Subcutaneous adipose tissue (tissue), 4 donors: Measurements from ENCODE around the gene FGGY. TPM values are rescaled to one million over a fixed set of nuclear protein-coding genes. Genes with fewer than 3 reads are reported as not detected.

ENCODE experiments used
- total RNA-seq, 4 donors: library from RNA; depleted of rRNA; stranded (reverse); fragments of >200 nt; gene quantifications; one replicate each; pipeline ENCODE4 v1.1.0, GENCODE V29; 2016
- TF ChIP-seq, protein P1 (sequence below): fragments of 450-650 bp; IDR thresholded peaks from one replicate; pipeline ENCODE4 v1.5.1; 2016; ENCODE audit warnings: low read depth, mild to moderate bottlenecking, control low read depth, antibody characterized with exemption, moderate library complexity

FGGY gene
- total RNA-seq, 4 donors from 2014 or later = 7.8 to 19.2 (median 12.5) TPM

DNA sequence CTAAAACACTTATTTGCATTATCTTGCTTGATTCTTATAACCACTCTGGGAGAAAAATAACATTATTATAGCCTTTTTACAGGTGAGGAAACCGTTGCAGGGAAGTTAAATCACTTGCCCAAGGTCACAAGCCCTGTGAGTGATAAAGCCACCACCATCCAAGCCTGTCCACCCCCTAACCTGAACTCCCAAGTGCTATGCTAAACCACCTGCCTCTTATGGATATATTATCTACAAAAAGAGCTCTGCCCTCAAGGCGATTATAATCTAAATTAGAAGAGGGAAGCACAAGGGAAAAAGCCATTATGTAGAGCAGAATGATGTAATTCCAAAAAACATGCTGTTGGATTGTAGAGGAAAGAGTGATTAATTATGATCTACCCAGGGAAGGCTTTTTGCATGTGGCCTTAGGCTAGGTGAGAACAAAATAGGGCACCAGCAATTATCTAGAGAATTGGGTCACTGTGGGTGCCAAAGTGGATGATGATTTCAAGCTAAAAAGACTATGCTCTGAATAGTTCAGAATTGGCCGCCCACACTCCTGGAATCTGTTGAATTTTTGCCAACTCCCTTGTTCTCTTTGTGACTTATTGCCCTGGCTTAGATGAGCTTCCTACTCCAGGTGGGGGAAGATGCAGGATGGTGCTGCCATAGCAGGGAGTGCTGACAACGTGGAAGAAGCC is 205.3 kb downstream of the FGGY start:
- TF ChIP-seq, protein P1, sequence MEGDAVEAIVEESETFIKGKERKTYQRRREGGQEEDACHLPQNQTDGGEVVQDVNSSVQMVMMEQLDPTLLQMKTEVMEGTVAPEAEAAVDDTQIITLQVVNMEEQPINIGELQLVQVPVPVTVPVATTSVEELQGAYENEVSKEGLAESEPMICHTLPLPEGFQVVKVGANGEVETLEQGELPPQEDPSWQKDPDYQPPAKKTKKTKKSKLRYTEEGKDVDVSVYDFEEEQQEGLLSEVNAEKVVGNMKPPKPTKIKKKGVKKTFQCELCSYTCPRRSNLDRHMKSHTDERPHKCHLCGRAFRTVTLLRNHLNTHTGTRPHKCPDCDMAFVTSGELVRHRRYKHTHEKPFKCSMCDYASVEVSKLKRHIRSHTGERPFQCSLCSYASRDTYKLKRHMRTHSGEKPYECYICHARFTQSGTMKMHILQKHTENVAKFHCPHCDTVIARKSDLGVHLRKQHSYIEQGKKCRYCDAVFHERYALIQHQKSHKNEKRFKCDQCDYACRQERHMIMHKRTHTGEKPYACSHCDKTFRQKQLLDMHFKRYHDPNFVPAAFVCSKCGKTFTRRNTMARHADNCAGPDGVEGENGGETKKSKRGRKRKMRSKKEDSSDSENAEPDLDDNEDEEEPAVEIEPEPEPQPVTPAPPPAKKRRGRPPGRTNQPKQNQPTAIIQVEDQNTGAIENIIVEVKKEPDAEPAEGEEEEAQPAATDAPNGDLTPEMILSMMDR = no peak

GRCh38 chr1:59504276-59504675 is 207.4 kb downstream of the FGGY start:
- TF ChIP-seq, protein P1 = no peak

GRCh38 chr1:59505596-59506028 is 208.7 kb downstream of the FGGY start:
- TF ChIP-seq, protein P1 = no peak

DNA sequence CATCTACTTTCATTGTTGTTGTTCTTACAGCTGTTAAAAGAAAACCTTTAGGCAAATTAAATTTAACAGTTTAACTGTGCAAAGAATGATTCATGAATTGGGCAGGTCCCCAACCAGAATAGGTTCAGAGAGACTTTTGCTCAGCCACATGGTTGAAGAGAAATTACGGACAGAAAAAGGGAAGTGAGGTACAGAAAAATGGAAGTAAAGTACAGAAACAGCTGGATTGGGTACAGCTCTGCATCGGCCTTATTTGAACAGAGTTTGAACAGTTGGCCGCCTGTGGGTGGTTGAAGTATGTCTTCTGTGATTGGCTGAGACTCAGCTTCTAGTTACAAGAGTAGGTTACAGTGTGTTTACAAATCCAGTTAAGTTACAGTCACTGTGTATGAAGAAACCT is 210.1 kb downstream of the FGGY start:
- TF ChIP-seq, protein P1 = no peak

GRCh38 chr1:59509341-59509875 is 212.5 kb downstream of the FGGY start:
- TF ChIP-seq, protein P1 = no peak

- TF ChIP-seq, protein P1 = no peak
Measured at GRCh38 chr1:59510249-59510648, 213.4 kb downstream of the FGGY start.

DNA sequence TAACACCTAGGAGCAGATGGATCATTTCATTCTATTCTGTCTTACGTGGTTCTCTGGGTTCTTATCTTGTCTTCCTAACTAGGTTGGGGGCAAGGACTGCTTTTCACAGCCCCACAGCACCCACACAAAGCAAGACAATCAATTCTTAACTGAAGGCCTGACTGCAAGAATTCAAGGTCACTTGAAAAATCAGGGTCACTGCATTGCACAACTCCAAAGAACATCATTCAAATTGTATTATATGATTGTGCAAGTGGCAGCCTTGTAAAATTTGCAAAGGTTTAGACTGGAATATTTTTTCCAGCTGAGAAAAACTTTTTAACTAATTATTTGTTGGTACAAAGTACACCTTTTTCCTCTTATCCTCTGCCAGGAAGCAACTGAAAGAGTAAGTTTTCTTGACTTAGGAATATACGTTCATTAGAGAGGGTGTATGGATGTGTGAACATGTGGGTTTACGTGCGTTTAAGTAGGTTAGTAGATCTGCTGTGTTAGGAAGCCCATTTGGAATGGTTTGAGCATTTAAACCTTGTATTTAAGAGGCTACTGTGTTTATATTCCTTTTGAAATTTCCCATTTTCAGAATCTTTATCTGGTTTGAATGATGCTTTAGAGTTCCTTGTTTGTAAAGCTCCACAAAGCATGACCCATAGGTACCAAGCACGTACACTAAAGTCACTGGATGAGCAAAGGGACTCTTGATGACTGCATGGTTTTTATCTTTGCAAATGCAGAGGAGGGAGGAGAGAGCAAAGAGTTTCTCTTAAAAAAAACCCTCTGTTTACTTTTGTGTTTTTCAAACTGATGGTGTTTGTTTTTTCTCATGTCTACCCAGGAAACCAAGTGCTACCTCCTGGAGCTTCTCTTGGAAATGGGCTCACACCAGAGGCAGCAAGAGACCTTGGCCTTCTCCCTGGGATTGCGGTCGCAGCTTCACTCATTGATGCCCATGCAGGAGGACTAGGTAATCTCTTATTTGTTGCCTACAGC is 214.9 kb downstream of the FGGY start:
- TF ChIP-seq, protein P1 = no peak
